Central memory CD8-positive, alpha-beta T cell (primary cell): ENCODE results near the gene AACS.

ENCODE experiments used
- ATAC-seq: fragments of 150-1000 bp; cut with Tn5 transposase; replicated peaks from 2 replicates; pipeline ENCODE4 v1.10.0; 2022; ENCODE audit warnings: mild to moderate bottlenecking, moderate FRiP score, moderate number of reproducible peaks; ENCODE audit not compliant: poor library complexity, severe bottlenecking; ENCODE audit errors: extremely low read depth
- DNase-seq, 2 donors: peaks; one replicate each; pipeline ENCODE4 v3.0.0; 2021; ENCODE audit warnings: low spot score in 2 of 2
- H3K27ac Mint-ChIP-seq: one replicate; pipeline ENCODE4 v1.8.0; 2022; ENCODE audit warnings: low read depth, mild to moderate bottlenecking, moderate library complexity, mixed read lengths
- H3K27me3 Mint-ChIP-seq: one replicate; pipeline ENCODE4 v1.8.0; 2022; ENCODE audit warnings: mixed read lengths
- H3K36me3 Mint-ChIP-seq: one replicate; pipeline ENCODE4 v1.8.0; 2022; ENCODE audit warnings: mild to moderate bottlenecking, moderate library complexity, mixed read lengths; ENCODE audit not compliant: insufficient read depth
- H3K4me1 Mint-ChIP-seq: one replicate; pipeline ENCODE4 v1.8.0; 2022; ENCODE audit warnings: mixed read lengths
- H3K4me3 Mint-ChIP-seq: one replicate; pipeline ENCODE4 v1.8.0; 2022; ENCODE audit warnings: mild to moderate bottlenecking, moderate library complexity, mixed read lengths
- H3K9me3 Mint-ChIP-seq: one replicate; pipeline ENCODE4 v1.8.0; 2022; ENCODE audit warnings: mixed read lengths

The AACS gene

GRCh38 chr12:125122668-125123067, 57.4 kb downstream of the AACS start:
- Mint-ChIP-seq H3K4me3 (no peak overlapping the region), H3K9me3 (no peaks in the 10 kb centered on the region), H3K27me3 (no peaks in the 10 kb centered on the region), H3K36me3 (peaks cover 1% of the 10 kb centered on the region), H3K4me1 (no peaks in the 10 kb centered on the region), H3K27ac (no peak overlapping the region)
- no peak for ATAC-seq
- no peak for DNase-seq

GRCh38 chr12:125124320-125124966, 59.2 kb downstream of the AACS start:
- Mint-ChIP-seq H3K9me3 (no peaks in the 10 kb centered on the region), H3K4me1 (no peaks in the 10 kb centered on the region), H3K36me3 (peaks cover 1% of the 10 kb centered on the region), H3K27ac (no peak overlapping the region), H3K27me3 (no peaks in the 10 kb centered on the region), H3K4me3 (no peak overlapping the region)
- DNase-seq (no peak), ATAC-seq (no peak)

GRCh38 chr12:125125271-125125670, 60.0 kb downstream of the AACS start:
- no peaks in the 10 kb centered on the region for H3K4me1 Mint-ChIP-seq
- DNase-seq (no peak), ATAC-seq (no peak)
- H3K27ac Mint-ChIP-seq = no peak overlapping the region
- H3K36me3 Mint-ChIP-seq = peaks cover 1% of the 10 kb centered on the region
- no peak overlapping the region for H3K4me3 Mint-ChIP-seq
- no peaks in the 10 kb centered on the region for H3K27me3 Mint-ChIP-seq
- no peaks in the 10 kb centered on the region for H3K9me3 Mint-ChIP-seq

- Mint-ChIP-seq H3K27ac (no peak overlapping the region), H3K4me1 (no peaks in the 10 kb centered on the region), H3K36me3 (peaks cover 1% of the 10 kb centered on the region), H3K27me3 (no peaks in the 10 kb centered on the region), H3K4me3 (no peak overlapping the region), H3K9me3 (no peaks in the 10 kb centered on the region)
- DNase-seq (no peak), ATAC-seq (no peak)
Observed at GRCh38 chr12:125128439-125129178, 63.4 kb downstream of the AACS start.

- no peaks in the 10 kb centered on the region for H3K4me1 Mint-ChIP-seq
- ATAC-seq (no peak), DNase-seq (no peak)
- no peaks in the 10 kb centered on the region for H3K9me3 Mint-ChIP-seq
- no peak overlapping the region for H3K27ac Mint-ChIP-seq
- no peaks in the 10 kb centered on the region for H3K27me3 Mint-ChIP-seq
- peaks cover 1% of the 10 kb centered on the region for H3K36me3 Mint-ChIP-seq
- no peak overlapping the region for H3K4me3 Mint-ChIP-seq
Observed at GRCh38 chr12:125129179-125129571, 63.9 kb downstream of the AACS start.

GRCh38 chr12:125129591-125130255, 64.5 kb downstream of the AACS start:
- no peak for DNase-seq
- no peaks in the 10 kb centered on the region for H3K4me1 Mint-ChIP-seq
- peak overlapping the region; percentile 22 for H3K27ac Mint-ChIP-seq
- no peaks in the 10 kb centered on the region for H3K36me3 Mint-ChIP-seq
- no peak for ATAC-seq
- no peaks in the 10 kb centered on the region for H3K9me3 Mint-ChIP-seq
- no peaks in the 10 kb centered on the region for H3K27me3 Mint-ChIP-seq
- H3K4me3 Mint-ChIP-seq = no peak overlapping the region

- H3K36me3 Mint-ChIP-seq = peaks cover 5% of the 10 kb centered on the region
- H3K27ac Mint-ChIP-seq = no peak overlapping the region
- no peaks in the 10 kb centered on the region for H3K27me3 Mint-ChIP-seq
- DNase-seq (no peak), ATAC-seq (no peak)
- no peak overlapping the region for H3K4me3 Mint-ChIP-seq
- H3K4me1 Mint-ChIP-seq = no peaks in the 10 kb centered on the region
- no peaks in the 10 kb centered on the region for H3K9me3 Mint-ChIP-seq
Observed at GRCh38 chr12:125131958-125132357, 66.7 kb downstream of the AACS start.

- no peak for DNase-seq
- Mint-ChIP-seq H3K27ac (no peak overlapping the region), H3K27me3 (no peaks in the 10 kb centered on the region), H3K4me3 (no peak overlapping the region), H3K36me3 (peaks cover 6% of the 10 kb centered on the region), H3K4me1 (no peaks in the 10 kb centered on the region), H3K9me3 (no peaks in the 10 kb centered on the region)
- no peak for ATAC-seq
Observed at GRCh38 chr12:125132698-125133400, 67.6 kb downstream of the AACS start.

- H3K4me3 Mint-ChIP-seq = no peak overlapping the region
- no peaks in the 10 kb centered on the region for H3K27me3 Mint-ChIP-seq
- ATAC-seq = no peak
- H3K4me1 Mint-ChIP-seq = no peaks in the 10 kb centered on the region
- peaks cover 6% of the 10 kb centered on the region for H3K36me3 Mint-ChIP-seq
- DNase-seq = no peak
- H3K27ac Mint-ChIP-seq = no peak overlapping the region
- H3K9me3 Mint-ChIP-seq = no peaks in the 10 kb centered on the region
Observed at GRCh38 chr12:125133616-125134015, 68.4 kb downstream of the AACS start.

GRCh38 chr12:125134576-125134975, 69.3 kb downstream of the AACS start:
- ATAC-seq = no peak
- Mint-ChIP-seq H3K27ac (no peak overlapping the region), H3K36me3 (peaks cover 6% of the 10 kb centered on the region), H3K27me3 (no peaks in the 10 kb centered on the region), H3K4me3 (no peak overlapping the region), H3K4me1 (no peaks in the 10 kb centered on the region), H3K9me3 (no peaks in the 10 kb centered on the region)
- no peak for DNase-seq

GRCh38 chr12:125135906-125136305, 70.7 kb downstream of the AACS start:
- Mint-ChIP-seq H3K4me1 (no peaks in the 10 kb centered on the region), H3K27me3 (no peaks in the 10 kb centered on the region), H3K36me3 (peaks cover 7% of the 10 kb centered on the region), H3K4me3 (no peak overlapping the region), H3K27ac (no peak overlapping the region), H3K9me3 (no peaks in the 10 kb centered on the region)
- DNase-seq = no peak
- ATAC-seq = no peak

- Mint-ChIP-seq H3K27me3 (no peaks in the 10 kb centered on the region), H3K4me3 (no peak overlapping the region), H3K27ac (no peak overlapping the region), H3K4me1 (no peaks in the 10 kb centered on the region), H3K9me3 (no peaks in the 10 kb centered on the region), H3K36me3 (peaks cover 7% of the 10 kb centered on the region)
- ATAC-seq = no peak
- DNase-seq = no peak
Observed at GRCh38 chr12:125136702-125137101, 71.5 kb downstream of the AACS start.
